ENCODE measurements around the gene GPR162. TPM values are rescaled to one million over a fixed set of nuclear protein-coding genes. Genes with fewer than 3 reads are reported as not detected.

GPR162 gene
- total RNA-seq, 2 donors from 2014 or later, result 0.78 TPM; not detected in 1

DNA sequence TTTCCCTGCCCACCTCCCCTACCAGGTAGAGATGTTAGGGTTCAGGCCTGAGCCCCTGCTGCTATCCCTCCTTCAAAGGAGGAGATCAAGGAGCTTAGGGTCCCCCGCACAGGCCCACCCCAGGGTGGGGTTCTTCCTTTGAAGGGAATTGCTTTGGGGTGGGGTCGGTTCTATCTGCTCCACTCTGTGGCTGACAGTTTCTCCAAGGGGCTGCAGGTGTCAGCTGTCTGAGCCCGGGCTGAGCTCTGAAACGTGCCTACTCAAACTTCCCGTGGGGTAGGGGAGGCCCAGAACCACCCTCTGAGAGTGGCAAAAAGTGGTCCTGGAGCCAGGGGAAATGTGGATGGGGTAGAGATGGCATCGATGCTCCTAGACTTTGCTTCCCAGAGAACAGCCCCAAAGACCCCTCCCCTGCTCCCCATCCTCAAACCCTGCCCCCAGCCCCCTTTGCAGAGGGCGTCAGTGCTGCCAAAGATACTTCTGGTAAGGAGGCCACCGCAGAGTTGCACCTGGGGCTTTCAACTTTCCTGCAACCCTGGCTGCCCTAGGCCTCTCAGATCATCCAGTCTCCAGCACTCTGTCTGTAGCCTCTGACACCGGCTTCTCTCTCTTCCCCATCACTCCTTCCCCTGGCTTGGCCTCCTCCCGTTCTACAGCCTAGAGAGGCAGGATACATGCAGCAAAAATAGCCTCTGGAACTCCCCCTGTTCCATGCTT lies 38.6 kb upstream of the GPR162 start:
- DNase-seq (no peak), ATAC-seq (no peak)
- WGBS, 2 donors, result 62 to 78% methylated on average over 7 to 10 of the region's 10 CpGs
- H3K9me3 ChIP-seq, result no peaks in the 10 kb centered on the region
- H3K4me1 ChIP-seq, result peaks cover 7% of the 10 kb centered on the region
- H3K36me3 ChIP-seq (replicated peaks in 1 of 2; ENCODE audit: insufficient read depth in 1 of 2, low read depth in 2 of 2), result no peaks in the 10 kb centered on the region
- no peak overlapping the region for H3K27ac ChIP-seq
- no peak for TF ChIP-seq POLR2A (IDR thresholded peaks at IDR 0.05)
- TF ChIP-seq, protein P1, sequence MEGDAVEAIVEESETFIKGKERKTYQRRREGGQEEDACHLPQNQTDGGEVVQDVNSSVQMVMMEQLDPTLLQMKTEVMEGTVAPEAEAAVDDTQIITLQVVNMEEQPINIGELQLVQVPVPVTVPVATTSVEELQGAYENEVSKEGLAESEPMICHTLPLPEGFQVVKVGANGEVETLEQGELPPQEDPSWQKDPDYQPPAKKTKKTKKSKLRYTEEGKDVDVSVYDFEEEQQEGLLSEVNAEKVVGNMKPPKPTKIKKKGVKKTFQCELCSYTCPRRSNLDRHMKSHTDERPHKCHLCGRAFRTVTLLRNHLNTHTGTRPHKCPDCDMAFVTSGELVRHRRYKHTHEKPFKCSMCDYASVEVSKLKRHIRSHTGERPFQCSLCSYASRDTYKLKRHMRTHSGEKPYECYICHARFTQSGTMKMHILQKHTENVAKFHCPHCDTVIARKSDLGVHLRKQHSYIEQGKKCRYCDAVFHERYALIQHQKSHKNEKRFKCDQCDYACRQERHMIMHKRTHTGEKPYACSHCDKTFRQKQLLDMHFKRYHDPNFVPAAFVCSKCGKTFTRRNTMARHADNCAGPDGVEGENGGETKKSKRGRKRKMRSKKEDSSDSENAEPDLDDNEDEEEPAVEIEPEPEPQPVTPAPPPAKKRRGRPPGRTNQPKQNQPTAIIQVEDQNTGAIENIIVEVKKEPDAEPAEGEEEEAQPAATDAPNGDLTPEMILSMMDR (IDR thresholded peaks at IDR 0.05), result no peak
- intact Hi-C loops (cut with DNase I), result loop anchor here (5.0 kb wide), 1 partner anchor 46 kb away; no protein-coding TSS in a partner anchor
- H3K27me3 ChIP-seq, result no peaks in the 10 kb centered on the region
- no peak overlapping the region for H3K4me3 ChIP-seq

DNA sequence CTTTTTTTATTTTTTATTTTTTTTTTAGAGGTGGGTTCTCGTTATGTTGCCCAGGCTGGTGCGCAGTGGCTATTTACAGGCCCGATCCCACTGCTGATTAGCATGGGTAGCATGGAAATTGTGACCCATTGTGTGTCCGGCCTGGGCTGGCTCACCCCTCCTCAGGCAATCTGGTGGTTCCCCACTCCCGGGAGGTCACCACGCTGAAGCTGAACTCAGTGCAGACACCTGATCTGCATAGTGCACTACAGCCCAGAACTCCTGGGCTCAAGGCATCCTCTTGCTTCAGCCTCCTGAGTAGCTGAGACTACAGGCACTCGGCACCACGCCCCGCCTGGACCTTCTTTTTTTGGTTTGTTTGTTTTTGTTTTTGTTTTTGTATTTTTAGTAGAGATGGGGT lies 37.8 kb upstream of the GPR162 start:
- Histone ChIP-seq H3K4me1 (no peaks in the 10 kb centered on the region), H3K27me3 (no peaks in the 10 kb centered on the region), H3K4me3 (no peak overlapping the region), H3K9me3 (no peaks in the 10 kb centered on the region), H3K36me3 (replicated peaks in 1 of 2; ENCODE audit: insufficient read depth in 1 of 2, low read depth in 2 of 2) (no peaks in the 10 kb centered on the region), H3K27ac (no peak overlapping the region)
- ATAC-seq, result no peak
- WGBS, 2 donors, result 83 to 93% methylated on average over 9 of the region's 9 CpGs
- DNase-seq, result no peak
- TF ChIP-seq, protein P1 (IDR thresholded peaks at IDR 0.05), result no peak
- no peak for TF ChIP-seq POLR2A (IDR thresholded peaks at IDR 0.05)
- intact Hi-C loops (cut with DNase I), result loop anchor here (5.0 kb wide), 1 partner anchor 47 kb away; no protein-coding TSS in a partner anchor

- no peaks in the 10 kb centered on the region for H3K36me3 ChIP-seq (replicated peaks in 1 of 2; ENCODE audit: insufficient read depth in 1 of 2, low read depth in 2 of 2)
- DNase-seq (no peak), ATAC-seq (no peak)
- WGBS, 2 donors, result 50 to 52% methylated on average over 2 to 5 of the region's 5 CpGs
- intact Hi-C loops (cut with DNase I), result loop anchor here (5.0 kb wide), 1 partner anchor 47 kb away; no protein-coding TSS in a partner anchor
- H3K27ac ChIP-seq, result no peak overlapping the region
- H3K27me3 ChIP-seq, result no peaks in the 10 kb centered on the region
- no peaks in the 10 kb centered on the region for H3K9me3 ChIP-seq
- H3K4me3 ChIP-seq, result no peak overlapping the region
- no peak for TF ChIP-seq POLR2A (IDR thresholded peaks at IDR 0.05)
- H3K4me1 ChIP-seq, result no peaks in the 10 kb centered on the region
Measured at GRCh38 chr12:6784296-6784695, 37.3 kb upstream of the GPR162 start.

DNA sequence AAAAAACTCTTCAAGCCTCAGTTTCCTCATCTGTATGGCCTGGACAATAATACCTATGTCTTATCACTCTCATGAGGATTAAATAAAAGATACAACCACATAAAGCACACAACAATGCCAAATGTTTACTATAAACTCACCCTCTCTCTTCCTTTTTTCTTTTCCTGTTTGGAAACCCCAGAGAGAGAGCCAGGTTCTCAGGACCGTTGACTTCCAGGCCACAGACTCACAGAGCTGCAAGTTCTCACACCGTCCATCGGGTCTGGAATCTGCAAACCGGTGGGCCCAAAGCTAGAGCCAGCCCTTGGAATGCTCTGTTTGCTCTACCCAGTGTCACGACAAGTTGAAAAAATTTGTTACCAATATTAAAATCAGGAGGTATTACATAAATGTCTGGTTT lies 36.9 kb upstream of the GPR162 start:
- DNase-seq (no peak), ATAC-seq (no peak)
- Histone ChIP-seq H3K9me3 (no peaks in the 10 kb centered on the region), H3K36me3 (replicated peaks in 1 of 2; ENCODE audit: insufficient read depth in 1 of 2, low read depth in 2 of 2) (no peaks in the 10 kb centered on the region), H3K4me3 (no peak overlapping the region), H3K27me3 (no peaks in the 10 kb centered on the region), H3K4me1 (no peaks in the 10 kb centered on the region), H3K27ac (no peak overlapping the region)
- 73 to 74% methylated on average over 5 of the region's 5 CpGs for WGBS, 2 donors
- TF ChIP-seq POLR2A (IDR thresholded peaks at IDR 0.05), result no peak
- TF ChIP-seq, protein P1 (IDR thresholded peaks at IDR 0.05), result no peak
- intact Hi-C loops (cut with DNase I), result loop anchor here (5.0 kb wide), 1 partner anchor 47 kb away; no protein-coding TSS in a partner anchor

DNA sequence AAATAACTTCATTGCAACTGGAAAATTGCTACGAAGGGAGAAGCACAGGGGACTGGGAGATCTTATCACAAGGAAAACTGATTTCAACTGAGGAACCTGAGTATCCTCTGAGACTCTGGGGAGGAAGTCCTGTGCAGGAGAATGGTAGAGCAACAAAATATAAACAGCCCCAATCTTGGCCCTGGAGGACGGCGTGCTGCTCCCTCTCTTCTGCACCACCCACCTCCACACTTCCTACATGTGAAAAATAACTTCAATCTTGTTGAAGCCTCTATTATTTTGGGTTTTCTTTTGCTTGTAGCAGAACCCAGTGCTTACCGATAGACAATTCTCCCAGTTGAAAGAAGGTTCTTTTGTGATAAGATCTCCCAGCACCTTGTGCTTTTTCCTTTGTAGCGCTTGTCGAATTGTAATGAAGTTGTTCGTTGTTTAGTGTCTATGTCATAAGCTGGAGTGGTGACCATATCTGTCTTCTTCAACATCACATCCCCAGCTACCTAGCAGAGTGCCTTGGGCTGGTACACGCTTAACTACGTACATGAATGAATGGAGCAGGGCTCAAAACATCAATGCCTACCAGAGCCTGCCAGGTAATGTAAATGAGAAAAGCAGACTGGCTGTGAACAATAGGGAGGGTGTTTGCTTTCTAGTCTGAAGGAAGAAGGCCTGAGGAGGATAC lies 35.1 kb upstream of the GPR162 start:
- DNase-seq, result no peak
- TF ChIP-seq, protein P1 (IDR thresholded peaks at IDR 0.05), result no peak
- no peak for TF ChIP-seq POLR2A (IDR thresholded peaks at IDR 0.05)
- 58 to 77% methylated on average over 9 of the region's 9 CpGs for WGBS, 2 donors

More for the DNA sequence above, 35.1 kb upstream of the GPR162 start:
- H3K4me1 ChIP-seq, result no peaks in the 10 kb centered on the region
- H3K36me3 ChIP-seq (replicated peaks in 1 of 2; ENCODE audit: insufficient read depth in 1 of 2, low read depth in 2 of 2), result no peaks in the 10 kb centered on the region
- intact Hi-C loops (cut with DNase I), result no loop called here
- H3K9me3 ChIP-seq, result no peaks in the 10 kb centered on the region
- ATAC-seq, result no peak
- H3K27ac ChIP-seq, result no peak overlapping the region
- no peak overlapping the region for H3K4me3 ChIP-seq
- no peaks in the 10 kb centered on the region for H3K27me3 ChIP-seq
